Prostate gland (tissue), 2 donors: ENCODE data around the gene PALM3.

ENCODE experiments used
- POLR2A ChIP-seq: fragments of 450-650 bp; IDR thresholded peaks from one replicate; pipeline ENCODE4 v1.6.1; 2016; ENCODE audit warnings: antibody characterized with exemption, mild to moderate bottlenecking
- TF ChIP-seq, protein P1 (sequence below), 4 experiments: fragments of 200-600 bp in 2 of 4; fragments of 450-650 bp in 2 of 4; sonication (generic) in 2 of 4; IDR thresholded peaks; 1 replicate in 3 of 4; 2 replicates in 1 of 4; pipeline ENCODE4 v1.5.1; 2016 to 2019; ENCODE audit warnings: antibody characterized with exemption in 4 of 4, mild to moderate bottlenecking in 2 of 4, moderate library complexity in 2 of 4

DNA sequence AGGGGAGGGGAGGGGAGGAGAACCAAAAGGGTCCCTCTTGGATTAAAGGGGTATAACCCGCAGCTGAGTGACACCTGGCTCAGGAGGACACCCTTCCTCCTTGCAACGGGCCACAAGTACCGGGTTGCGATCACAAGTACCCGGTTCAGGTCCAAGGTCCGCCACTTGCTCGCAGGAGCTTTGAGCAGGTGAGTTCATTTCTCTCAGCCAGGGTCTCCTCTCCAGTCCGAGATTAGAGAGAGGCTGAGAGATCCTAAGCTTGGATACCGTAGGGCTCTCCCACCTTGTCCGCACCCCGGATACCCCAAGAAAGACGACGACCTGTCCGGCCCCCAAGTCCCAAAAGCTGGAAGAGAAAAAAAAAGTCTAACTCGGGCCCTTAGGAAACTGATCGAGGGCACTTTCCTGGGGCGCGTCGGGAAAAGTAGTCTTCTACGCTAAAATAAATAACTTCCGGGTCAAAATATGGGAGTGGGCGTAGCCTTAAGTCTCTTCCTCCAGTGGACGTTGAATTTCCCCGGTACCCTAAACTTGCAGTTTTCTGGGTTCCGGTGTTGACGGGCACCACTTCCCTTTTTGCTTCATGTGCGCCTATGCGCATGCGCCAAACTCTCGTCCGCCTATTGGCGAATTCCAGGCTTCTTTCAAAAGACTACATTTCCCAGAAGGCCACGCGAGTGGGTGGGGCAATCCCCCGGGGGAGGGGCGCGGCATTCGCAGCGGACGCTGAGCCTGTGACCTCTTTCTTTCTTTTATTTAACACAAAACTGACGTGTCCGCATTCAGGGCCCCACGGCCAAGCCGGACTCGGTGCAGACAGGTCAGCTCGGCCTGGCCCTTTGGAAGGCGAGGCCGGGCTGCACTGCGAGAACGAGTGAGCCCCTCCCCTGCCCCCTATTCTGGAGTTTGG is 19.3 kb upstream of the PALM3 start:
- peak; percentile 83 for TF ChIP-seq POLR2A
- TF ChIP-seq, protein P1, sequence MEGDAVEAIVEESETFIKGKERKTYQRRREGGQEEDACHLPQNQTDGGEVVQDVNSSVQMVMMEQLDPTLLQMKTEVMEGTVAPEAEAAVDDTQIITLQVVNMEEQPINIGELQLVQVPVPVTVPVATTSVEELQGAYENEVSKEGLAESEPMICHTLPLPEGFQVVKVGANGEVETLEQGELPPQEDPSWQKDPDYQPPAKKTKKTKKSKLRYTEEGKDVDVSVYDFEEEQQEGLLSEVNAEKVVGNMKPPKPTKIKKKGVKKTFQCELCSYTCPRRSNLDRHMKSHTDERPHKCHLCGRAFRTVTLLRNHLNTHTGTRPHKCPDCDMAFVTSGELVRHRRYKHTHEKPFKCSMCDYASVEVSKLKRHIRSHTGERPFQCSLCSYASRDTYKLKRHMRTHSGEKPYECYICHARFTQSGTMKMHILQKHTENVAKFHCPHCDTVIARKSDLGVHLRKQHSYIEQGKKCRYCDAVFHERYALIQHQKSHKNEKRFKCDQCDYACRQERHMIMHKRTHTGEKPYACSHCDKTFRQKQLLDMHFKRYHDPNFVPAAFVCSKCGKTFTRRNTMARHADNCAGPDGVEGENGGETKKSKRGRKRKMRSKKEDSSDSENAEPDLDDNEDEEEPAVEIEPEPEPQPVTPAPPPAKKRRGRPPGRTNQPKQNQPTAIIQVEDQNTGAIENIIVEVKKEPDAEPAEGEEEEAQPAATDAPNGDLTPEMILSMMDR (IDR thresholded peaks at IDR 0.05): peak in 2 of 4 experiments; percentile 25 to 38
